ENCODE measurements around the gene XXYLT1. TPM values are rescaled to one million over a fixed set of nuclear protein-coding genes. Genes with fewer than 3 reads are reported as not detected.
A peak's percentile ranks its signal among the peaks of the same experiment; 100 is the strongest.

XXYLT1 gene
- total RNA-seq, 1 donor from 2014 or later = 9.8 TPM

GRCh38 chr3:195021692-195022091, 249.3 kb downstream of the XXYLT1 start:
- H3K27me3 ChIP-seq = no peaks in the 10 kb centered on the region
- H3K36me3 ChIP-seq = no peaks in the 10 kb centered on the region
- no peak overlapping the region for H3K4me3 ChIP-seq
- no peaks in the 10 kb centered on the region for H3K9me3 ChIP-seq
- DNase-seq (peak; percentile 13), ATAC-seq (no peak)
- no peaks in the 10 kb centered on the region for H3K4me1 ChIP-seq
- no peak overlapping the region for H3K27ac ChIP-seq
- intact Hi-C loops (cut with DNase I) = no loop called here
- TF ChIP-seq CTCF (IDR thresholded peaks at IDR 0.05) = no peak

GRCh38 chr3:195020921-195021320, 250.0 kb downstream of the XXYLT1 start:
- no peaks in the 10 kb centered on the region for H3K27me3 ChIP-seq
- H3K36me3 ChIP-seq = no peaks in the 10 kb centered on the region
- H3K27ac ChIP-seq = no peak overlapping the region
- no peak overlapping the region for H3K4me3 ChIP-seq
- DNase-seq (peak; percentile 3), ATAC-seq (peak; percentile 51)
- no peak for TF ChIP-seq CTCF (IDR thresholded peaks at IDR 0.05)
- H3K4me1 ChIP-seq = no peaks in the 10 kb centered on the region
- no peaks in the 10 kb centered on the region for H3K9me3 ChIP-seq
- intact Hi-C loops (cut with DNase I) = no loop called here

- Histone ChIP-seq H3K27ac (no peak overlapping the region), H3K27me3 (no peaks in the 10 kb centered on the region), H3K4me3 (no peak overlapping the region), H3K36me3 (no peaks in the 10 kb centered on the region), H3K9me3 (no peaks in the 10 kb centered on the region), H3K4me1 (no peaks in the 10 kb centered on the region)
- DNase-seq (no peak), ATAC-seq (no peak)
- intact Hi-C loops (cut with DNase I) = no loop called here
- TF ChIP-seq CTCF (IDR thresholded peaks at IDR 0.05) = no peak
Observed at GRCh38 chr3:195020185-195020584, 250.8 kb downstream of the XXYLT1 start.

- Histone ChIP-seq H3K4me1 (peaks cover 4% of the 10 kb centered on the region), H3K27ac (no peak overlapping the region), H3K36me3 (no peaks in the 10 kb centered on the region), H3K4me3 (no peak overlapping the region), H3K27me3 (no peaks in the 10 kb centered on the region), H3K9me3 (no peaks in the 10 kb centered on the region)
- no peak for TF ChIP-seq CTCF (IDR thresholded peaks at IDR 0.05)
- DNase-seq (no peak), ATAC-seq (no peak)
- intact Hi-C loops (cut with DNase I) = no loop called here
Observed at GRCh38 chr3:195019335-195019734, 251.6 kb downstream of the XXYLT1 start.

Small RNA genes lying within 50 kb of the gene (microRNA-seq; reads per million reads assigned to microRNA genes)
- not detected for gene MIR3137 (ENCODE audit: borderline microRNAs expressed)

Other genes starting within 250 kb of the XXYLT1 start
- 60.3 TPM for gene ACAP2, start 171.9 kb upstream of the XXYLT1 start, total RNA-seq